IPS DF 6.9 (cell line): Measurements from ENCODE around the gene BSPH1.

ENCODE experiments used
- DNase-seq: peaks from one replicate; pipeline ENCODE4 v3.0.0-alpha.2; 2013; ENCODE audit warnings: low read depth, low spot score
- H3K27ac ChIP-seq: one replicate; pipeline ENCODE4 v1.5.1; 2013; ENCODE audit warnings: low read length, control low read depth
- H3K27me3 ChIP-seq: 2 replicates; pipeline ENCODE4 v1.6.1; 2013; ENCODE audit warnings: mild to moderate bottlenecking, low read length; ENCODE audit not compliant: control insufficient read depth, insufficient read depth
- H3K36me3 ChIP-seq: 2 replicates; pipeline ENCODE4 v1.6.1; 2013; ENCODE audit warnings: low read length; ENCODE audit not compliant: control insufficient read depth, insufficient read depth
- H3K4me1 ChIP-seq: 2 replicates; pipeline ENCODE4 v1.6.1; 2013; ENCODE audit warnings: low read length; ENCODE audit not compliant: control insufficient read depth, insufficient read depth
- H3K4me3 ChIP-seq: 2 replicates; pipeline ENCODE4 v1.5.1; 2013; ENCODE audit warnings: mild to moderate bottlenecking, low read length
- H3K9me3 ChIP-seq: 2 replicates; pipeline ENCODE4 v1.6.1; 2013; ENCODE audit warnings: low read length, inconsistent platforms; ENCODE audit not compliant: control insufficient read depth, insufficient read depth
- WGBS: extraction: QIAGEN DNeasy Blood & Tissue Kit; methylation state at CpG from one replicate; pipeline ENCODE4 v1.1.7; 2013; ENCODE audit warnings: mixed read lengths, missing lambda C conversion rate; ENCODE audit not compliant: insufficient read length, insufficient coverage; 5-methylcytosine and 5-hydroxymethylcytosine counted together

BSPH1 gene

GRCh38 chr19:47992070-47992469, at the start of gene BSPH1:
Gene BSPH1, minus strand, starts transcription at chr19:47992170. Its CDS starts 89 bp downstream, at chr19:47992081.
- Histone ChIP-seq H3K36me3 (no peaks in the 10 kb centered on the region), H3K27me3 (no peaks in the 10 kb centered on the region), H3K4me1 (no peaks in the 10 kb centered on the region), H3K4me3 (no peak within 1 kb of the TSS), H3K9me3 (no peaks in the 10 kb centered on the region), H3K27ac (no peak within 1 kb of the TSS)
- no CpG with 5 or more reads among the region's 2 CpGs for WGBS
- DNase-seq, result no peak

- Histone ChIP-seq H3K4me3 (no peak overlapping the region), H3K4me1 (no peaks in the 10 kb centered on the region), H3K27me3 (no peaks in the 10 kb centered on the region), H3K36me3 (no peaks in the 10 kb centered on the region), H3K27ac (no peak overlapping the region), H3K9me3 (no peaks in the 10 kb centered on the region)
- DNase-seq, result no peak
- WGBS, result no CpG with 5 or more reads among the region's 2 CpGs
Observed at GRCh38 chr19:48036765-48037164, 44.8 kb upstream of the BSPH1 start.

GRCh38 chr19:48033604-48034003, 41.6 kb upstream of the BSPH1 start:
- no peaks in the 10 kb centered on the region for H3K27me3 ChIP-seq
- no peak for DNase-seq
- no peak overlapping the region for H3K27ac ChIP-seq
- H3K36me3 ChIP-seq, result no peaks in the 10 kb centered on the region
- no peak overlapping the region for H3K4me3 ChIP-seq
- no peaks in the 10 kb centered on the region for H3K4me1 ChIP-seq
- no peaks in the 10 kb centered on the region for H3K9me3 ChIP-seq
- no CpG with 5 or more reads among the region's 5 CpGs for WGBS

GRCh38 chr19:48030073-48030472, 38.1 kb upstream of the BSPH1 start:
- Histone ChIP-seq H3K27ac (no peak overlapping the region), H3K9me3 (no peaks in the 10 kb centered on the region), H3K4me3 (no peak overlapping the region), H3K27me3 (no peaks in the 10 kb centered on the region), H3K4me1 (no peaks in the 10 kb centered on the region), H3K36me3 (no peaks in the 10 kb centered on the region)
- WGBS, result no CpG with 5 or more reads among the region's 10 CpGs
- no peak for DNase-seq

GRCh38 chr19:48029431-48029830, 37.5 kb upstream of the BSPH1 start:
- no peak for DNase-seq
- WGBS, result no CpG with 5 or more reads among the region's 7 CpGs
- Histone ChIP-seq H3K4me1 (no peaks in the 10 kb centered on the region; the same call in 1 of the 2 replicates), H3K4me3 (no peak overlapping the region), H3K9me3 (no peaks in the 10 kb centered on the region), H3K27me3 (no peaks in the 10 kb centered on the region; the same call in 1 of the 2 replicates), H3K36me3 (no peaks in the 10 kb centered on the region), H3K27ac (no peak overlapping the region)

- H3K4me1 ChIP-seq, result no peaks in the 10 kb centered on the region; the same call in 1 of the 2 replicates
- H3K9me3 ChIP-seq, result no peaks in the 10 kb centered on the region
- no peak overlapping the region for H3K4me3 ChIP-seq
- DNase-seq, result no peak
- no CpG with 5 or more reads among the region's 3 CpGs for WGBS
- H3K36me3 ChIP-seq, result no peaks in the 10 kb centered on the region
- no peak overlapping the region for H3K27ac ChIP-seq
- H3K27me3 ChIP-seq, result no peaks in the 10 kb centered on the region; the same call in 1 of the 2 replicates
Observed at GRCh38 chr19:48025480-48025879, 33.5 kb upstream of the BSPH1 start.

- Histone ChIP-seq H3K27ac (no peak overlapping the region), H3K4me1 (no peaks in the 10 kb centered on the region; the same call in 1 of the 2 replicates), H3K27me3 (no peaks in the 10 kb centered on the region; the same call in 1 of the 2 replicates), H3K4me3 (no peak overlapping the region), H3K9me3 (no peaks in the 10 kb centered on the region), H3K36me3 (no peaks in the 10 kb centered on the region)
- no peak for DNase-seq
- WGBS, result no CpG with 5 or more reads among the region's 3 CpGs
Observed at GRCh38 chr19:48023518-48023917, 31.5 kb upstream of the BSPH1 start.

- no peaks in the 10 kb centered on the region for H3K9me3 ChIP-seq
- H3K27me3 ChIP-seq, result no peaks in the 10 kb centered on the region; the same call in 1 of the 2 replicates
- H3K4me3 ChIP-seq, result no peak overlapping the region
- H3K36me3 ChIP-seq, result no peaks in the 10 kb centered on the region
- WGBS, result 100% methylated on average over 1 of the region's 2 CpGs
- H3K27ac ChIP-seq, result no peak overlapping the region
- H3K4me1 ChIP-seq, result no peaks in the 10 kb centered on the region; the same call in 1 of the 2 replicates
- no peak for DNase-seq
Observed at GRCh38 chr19:48023011-48023410, 31.0 kb upstream of the BSPH1 start.

- Histone ChIP-seq H3K4me1 (no peaks in the 10 kb centered on the region; the same call in 1 of the 2 replicates), H3K27ac (no peak overlapping the region), H3K27me3 (no peaks in the 10 kb centered on the region; the same call in 1 of the 2 replicates), H3K36me3 (no peaks in the 10 kb centered on the region), H3K9me3 (no peaks in the 10 kb centered on the region), H3K4me3 (no peak overlapping the region)
- DNase-seq, result no peak
- no CpG with 5 or more reads among the region's 3 CpGs for WGBS
Observed at GRCh38 chr19:48020686-48021085, 28.7 kb upstream of the BSPH1 start.

GRCh38 chr19:48010932-48011758, 19.2 kb upstream of the BSPH1 start:
- H3K9me3 ChIP-seq, result no peaks in the 10 kb centered on the region
- peaks cover 1% of the 10 kb centered on the region; the same call in 1 of the 2 replicates for H3K4me1 ChIP-seq
- no peak for DNase-seq
- H3K36me3 ChIP-seq, result no peaks in the 10 kb centered on the region
- H3K4me3 ChIP-seq, result no peak overlapping the region
- WGBS, result no CpG with 5 or more reads among the region's 11 CpGs
- no peak overlapping the region for H3K27ac ChIP-seq
- no peaks in the 10 kb centered on the region for H3K27me3 ChIP-seq
